K562 (cell line): ENCODE measurements around the gene KLRC3. TPM values are rescaled to one million over a fixed set of nuclear protein-coding genes. Genes with fewer than 3 reads are reported as not detected.
A peak's percentile ranks its signal among the peaks of the same experiment; 100 is the strongest.

Source experiments
- ARNT ChIP-seq, 2 experiments: fragments of 450-650 bp; IDR thresholded peaks; 2 replicates each; pipeline ENCODE4 v1.6.1; 2016; ENCODE audit warnings: mild to moderate bottlenecking in 1 of 2
- FOXA3 ChIP-seq, 2 experiments: fragments of 450-650 bp in 1 of 2; sonication (generic) in 1 of 2; formaldehyde crosslinking; IDR thresholded peaks in 1 of 2; conservative IDR thresholded peaks in 1 of 2; 2 replicates each; pipeline versions ENCODE4 v1.4.0 to v1.8.0; 2020 to 2022; ENCODE audit warnings: mild to moderate bottlenecking in 2 of 2, missing genetic modification reagents in 1 of 2
- JUNB ChIP-seq: fragments of 450-650 bp; formaldehyde crosslinking; conservative IDR thresholded peaks from 2 replicates; pipeline ENCODE4 v1.4.0; 2020; ENCODE audit warnings: mild to moderate bottlenecking
- KDM2B ChIP-seq: fragments of 250-450 bp; sonication (Bioruptor Pico); IDR thresholded peaks from 2 replicates; pipeline ENCODE4 v1.8.0; 2021; ENCODE audit warnings: mild to moderate bottlenecking, moderate library complexity
- MTF1 ChIP-seq: fragments of 250-450 bp; sonication (Bioruptor Pico); IDR thresholded peaks from 2 replicates; pipeline ENCODE4 v1.9.0; 2021; ENCODE audit warnings: moderate library complexity, mild to moderate bottlenecking, inconsistent platforms, borderline replicate concordance
- POLR2H ChIP-seq: IDR thresholded peaks from 2 replicates; pipeline ENCODE4 v1.6.1; 2016; ENCODE audit warnings: missing genetic modification characterization, low read depth, mild to moderate bottlenecking, control low read depth, missing compliant biosample characterization, moderate library complexity
- PRPF4 ChIP-seq: fragments of 200-400 bp; formaldehyde crosslinking; IDR thresholded peaks from one replicate; pipeline ENCODE4 v1.6.1; 2017; ENCODE audit warnings: low read length, low read depth, mild to moderate bottlenecking; ENCODE audit not compliant: insufficient read depth, poor library complexity, severe bottlenecking
- RHOXF2B ChIP-seq: fragments of 250-450 bp; sonication (Bioruptor Pico); conservative IDR thresholded peaks from 2 replicates; pipeline ENCODE4 v1.5.1; 2021
- SIX5 ChIP-seq, 2 experiments: IDR thresholded peaks; 2 replicates each; pipeline ENCODE4 v1.6.1; 2011; ENCODE audit warnings: low read length in 2 of 2, borderline replicate concordance in 1 of 2, low read depth in 1 of 2, mild to moderate bottlenecking in 1 of 2, moderate library complexity in 1 of 2; ENCODE audit not compliant: insufficient read depth in 1 of 2
- SMAD4 ChIP-seq: fragments of 250-450 bp; sonication (Bioruptor Pico); conservative IDR thresholded peaks from 2 replicates; pipeline ENCODE4 v1.8.0; 2021; ENCODE audit warnings: inconsistent platforms, mild to moderate bottlenecking, moderate library complexity
- SMARCA4 ChIP-seq: fragments of 450-650 bp; IDR thresholded peaks from 2 replicates; pipeline ENCODE4 v1.6.1; 2016
- SNIP1 ChIP-seq: fragments of 450-650 bp; IDR thresholded peaks from 2 replicates; pipeline ENCODE4 v1.7.1; 2017; ENCODE audit warnings: low read depth, mild to moderate bottlenecking
- SPI1 ChIP-seq: IDR thresholded peaks from 2 replicates; pipeline ENCODE4 v1.6.1; 2011; ENCODE audit warnings: low read depth, low read length, control low read depth, borderline replicate concordance
- ZNF584 ChIP-seq: fragments of 200-800 bp; sonication (Bioruptor generic); IDR thresholded peaks from 2 replicates; pipeline ENCODE4 v1.6.1; 2016; ENCODE audit warnings: low read depth, mild to moderate bottlenecking, missing genetic modification characterization, missing compliant biosample characterization
- polyA plus RNA-seq, 8 experiments: library from polyadenylated mRNA; depleted of rRNA in 4 of 8; stranded (reverse) in 5 of 8; unstranded in 3 of 8; fragments of >200 nt; fragmentation: Nextera tagmentation in 2 of 8; fragmentation: Illumina TruSeq in 1 of 8; extraction: Ambion mirVana in 2 of 8; extraction: Trizol in 1 of 8; gene quantifications; 2 replicates each; pipeline versions ENCODE4 v1.2.1 to v1.2.3, GENCODE V29; 2011 to 2014; ENCODE audit warnings: inconsistent platforms in 1 of 8, missing spikeins in 1 of 8
- total RNA-seq, 7 experiments: library from RNA; depleted of rRNA in 6 of 7; stranded (reverse); fragments of >200 nt in 6 of 7; fragmentation: Illumina TruSeq in 2 of 7; extraction: Trizol in 2 of 7; gene quantifications; 2 replicates each; pipeline versions ENCODE4 v1.2.1 to v1.2.3, GENCODE V29; 2011 to 2021; ENCODE audit warnings: low replicate concordance in 1 of 7
- TF ChIP-seq, protein P1 (sequence below), 2 experiments: fragments of 450-650 bp in 1 of 2; IDR thresholded peaks; 2 replicates each; pipeline ENCODE4 v1.6.1; 2011 to 2017; ENCODE audit warnings: low read depth in 2 of 2, antibody characterized with exemption in 1 of 2, borderline replicate concordance in 1 of 2, low read length in 1 of 2, mild to moderate bottlenecking in 1 of 2, mixed read lengths in 1 of 2; ENCODE audit not compliant: control insufficient read depth in 1 of 2
- TF ChIP-seq, protein P2 (sequence below): fragments of 450-650 bp; formaldehyde crosslinking; IDR thresholded peaks from 2 replicates; pipeline ENCODE4 v1.4.0; 2020; ENCODE audit warnings: mild to moderate bottlenecking, moderate library complexity
- TF ChIP-seq, protein P3 (sequence below): sonication (generic); formaldehyde crosslinking; IDR thresholded peaks from 2 replicates; pipeline ENCODE4 v1.8.1; 2023; ENCODE audit warnings: mild to moderate bottlenecking, missing genetic modification reagents
- TF ChIP-seq, protein P4 (sequence below): fragments of 250-450 bp; sonication (Bioruptor Pico); IDR thresholded peaks from 2 replicates; pipeline ENCODE4 v1.8.0; 2021; ENCODE audit warnings: moderate library complexity, mild to moderate bottlenecking, inconsistent platforms

KLRC3 gene
- total and polyA plus RNA-seq, 9 of the 15 experiments (the other 6 are each of a cell fraction or from before 2014, with no cell fraction given) = 0.09 to 0.32 (median 0.18) TPM; not detected in 5

DNA sequence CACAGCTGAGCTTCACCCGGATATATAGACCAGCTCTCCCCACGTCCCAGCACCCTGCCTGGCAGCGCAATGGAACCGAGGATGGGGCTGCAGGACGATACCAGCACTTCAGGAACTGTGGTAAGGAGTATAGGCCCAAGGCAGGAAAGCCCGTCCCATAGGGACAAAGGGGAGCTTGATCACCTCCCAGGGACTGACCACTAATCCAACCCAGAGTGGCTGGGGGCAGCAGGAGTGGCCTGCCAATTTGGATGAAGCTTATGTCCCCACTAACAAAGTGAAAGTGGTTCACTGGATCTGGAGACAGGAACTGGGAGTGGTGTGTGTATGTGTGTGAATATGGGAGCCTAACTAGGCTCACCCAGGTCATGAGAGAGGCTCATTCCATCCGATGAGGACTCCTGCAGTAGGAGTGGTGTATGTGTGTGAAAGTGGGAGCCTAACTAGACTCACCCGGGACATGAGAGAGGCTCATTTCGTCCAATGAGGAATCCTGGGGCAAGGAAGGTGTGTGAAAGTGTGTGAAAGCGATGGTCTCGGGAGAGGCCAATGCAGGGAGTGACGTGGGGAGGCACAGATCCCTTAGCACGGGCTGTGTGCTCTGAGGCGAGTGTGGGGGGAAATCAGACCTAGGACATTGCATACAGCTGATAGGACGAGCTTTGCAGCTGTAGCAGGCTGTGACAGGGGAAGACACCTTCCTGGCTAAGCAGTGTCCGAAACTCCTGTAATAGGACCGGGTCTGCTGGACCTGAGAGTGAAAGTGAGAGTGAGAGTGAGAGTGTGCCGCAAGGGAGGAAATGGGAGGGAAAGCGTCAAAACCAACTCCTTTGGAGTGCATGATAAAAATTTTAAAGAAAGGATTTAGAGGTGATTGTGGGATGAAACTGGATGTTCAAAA lies 56.2 kb downstream of the KLRC3 start (continued):
- TF ChIP-seq FOXA3 (CRISPR knock-in tag; conservative IDR thresholded peaks at IDR 0.05 in 1 of 2, IDR thresholded peaks at IDR 0.05 in 1 of 2) (no peak), SMARCA4 (0 out of 2 replicates have a peak, but pooled peaks have one; percentile 34), ZNF584 (CRISPR knock-in tag) (no peak), KDM2B (CRISPR knock-in tag) (no peak), PRPF4 (no peak), SIX5 (IDR thresholded peaks at IDR 0.05; ENCODE audit: borderline replicate concordance in 1 of 2, insufficient read depth in 1 of 2, low read depth in 1 of 2, low read length in 2 of 2) (no peak), SNIP1 (no peak), RHOXF2B (CRISPR knock-in tag) (no peak), SPI1 (no peak), SMAD4 (CRISPR knock-in tag) (no peak), POLR2H (tag) (no peak), ARNT (IDR thresholded peaks at IDR 0.05) (0 out of 4 replicates have a peak, but pooled peaks of 1 of the 2 experiments have one; percentile 41), JUNB (CRISPR knock-in tag) (no peak), MTF1 (CRISPR knock-in tag) (no peak)
- TF ChIP-seq, protein P1, sequence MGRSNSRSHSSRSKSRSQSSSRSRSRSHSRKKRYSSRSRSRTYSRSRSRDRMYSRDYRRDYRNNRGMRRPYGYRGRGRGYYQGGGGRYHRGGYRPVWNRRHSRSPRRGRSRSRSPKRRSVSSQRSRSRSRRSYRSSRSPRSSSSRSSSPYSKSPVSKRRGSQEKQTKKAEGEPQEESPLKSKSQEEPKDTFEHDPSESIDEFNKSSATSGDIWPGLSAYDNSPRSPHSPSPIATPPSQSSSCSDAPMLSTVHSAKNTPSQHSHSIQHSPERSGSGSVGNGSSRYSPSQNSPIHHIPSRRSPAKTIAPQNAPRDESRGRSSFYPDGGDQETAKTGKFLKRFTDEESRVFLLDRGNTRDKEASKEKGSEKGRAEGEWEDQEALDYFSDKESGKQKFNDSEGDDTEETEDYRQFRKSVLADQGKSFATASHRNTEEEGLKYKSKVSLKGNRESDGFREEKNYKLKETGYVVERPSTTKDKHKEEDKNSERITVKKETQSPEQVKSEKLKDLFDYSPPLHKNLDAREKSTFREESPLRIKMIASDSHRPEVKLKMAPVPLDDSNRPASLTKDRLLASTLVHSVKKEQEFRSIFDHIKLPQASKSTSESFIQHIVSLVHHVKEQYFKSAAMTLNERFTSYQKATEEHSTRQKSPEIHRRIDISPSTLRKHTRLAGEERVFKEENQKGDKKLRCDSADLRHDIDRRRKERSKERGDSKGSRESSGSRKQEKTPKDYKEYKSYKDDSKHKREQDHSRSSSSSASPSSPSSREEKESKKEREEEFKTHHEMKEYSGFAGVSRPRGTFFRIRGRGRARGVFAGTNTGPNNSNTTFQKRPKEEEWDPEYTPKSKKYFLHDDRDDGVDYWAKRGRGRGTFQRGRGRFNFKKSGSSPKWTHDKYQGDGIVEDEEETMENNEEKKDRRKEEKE (IDR thresholded peaks at IDR 0.05; ENCODE audit: borderline replicate concordance in 1 of 2, control insufficient read depth in 1 of 2, low read depth in 2 of 2, low read length in 1 of 2) = no peak
- TF ChIP-seq, protein P2, sequence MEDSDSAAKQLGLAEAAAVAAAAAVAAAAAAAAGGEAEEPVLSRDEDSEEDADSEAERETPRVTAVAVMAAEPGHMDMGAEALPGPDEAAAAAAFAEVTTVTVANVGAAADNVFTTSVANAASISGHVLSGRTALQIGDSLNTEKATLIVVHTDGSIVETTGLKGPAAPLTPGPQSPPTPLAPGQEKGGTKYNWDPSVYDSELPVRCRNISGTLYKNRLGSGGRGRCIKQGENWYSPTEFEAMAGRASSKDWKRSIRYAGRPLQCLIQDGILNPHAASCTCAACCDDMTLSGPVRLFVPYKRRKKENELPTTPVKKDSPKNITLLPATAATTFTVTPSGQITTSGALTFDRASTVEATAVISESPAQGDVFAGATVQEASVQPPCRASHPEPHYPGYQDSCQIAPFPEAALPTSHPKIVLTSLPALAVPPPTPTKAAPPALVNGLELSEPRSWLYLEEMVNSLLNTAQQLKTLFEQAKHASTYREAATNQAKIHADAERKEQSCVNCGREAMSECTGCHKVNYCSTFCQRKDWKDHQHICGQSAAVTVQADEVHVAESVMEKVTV (CRISPR knock-in tag) = no peak
- TF ChIP-seq, protein P3, sequence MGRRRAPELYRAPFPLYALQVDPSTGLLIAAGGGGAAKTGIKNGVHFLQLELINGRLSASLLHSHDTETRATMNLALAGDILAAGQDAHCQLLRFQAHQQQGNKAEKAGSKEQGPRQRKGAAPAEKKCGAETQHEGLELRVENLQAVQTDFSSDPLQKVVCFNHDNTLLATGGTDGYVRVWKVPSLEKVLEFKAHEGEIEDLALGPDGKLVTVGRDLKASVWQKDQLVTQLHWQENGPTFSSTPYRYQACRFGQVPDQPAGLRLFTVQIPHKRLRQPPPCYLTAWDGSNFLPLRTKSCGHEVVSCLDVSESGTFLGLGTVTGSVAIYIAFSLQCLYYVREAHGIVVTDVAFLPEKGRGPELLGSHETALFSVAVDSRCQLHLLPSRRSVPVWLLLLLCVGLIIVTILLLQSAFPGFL (CRISPR knock-in tag) = no peak
- TF ChIP-seq, protein P4, sequence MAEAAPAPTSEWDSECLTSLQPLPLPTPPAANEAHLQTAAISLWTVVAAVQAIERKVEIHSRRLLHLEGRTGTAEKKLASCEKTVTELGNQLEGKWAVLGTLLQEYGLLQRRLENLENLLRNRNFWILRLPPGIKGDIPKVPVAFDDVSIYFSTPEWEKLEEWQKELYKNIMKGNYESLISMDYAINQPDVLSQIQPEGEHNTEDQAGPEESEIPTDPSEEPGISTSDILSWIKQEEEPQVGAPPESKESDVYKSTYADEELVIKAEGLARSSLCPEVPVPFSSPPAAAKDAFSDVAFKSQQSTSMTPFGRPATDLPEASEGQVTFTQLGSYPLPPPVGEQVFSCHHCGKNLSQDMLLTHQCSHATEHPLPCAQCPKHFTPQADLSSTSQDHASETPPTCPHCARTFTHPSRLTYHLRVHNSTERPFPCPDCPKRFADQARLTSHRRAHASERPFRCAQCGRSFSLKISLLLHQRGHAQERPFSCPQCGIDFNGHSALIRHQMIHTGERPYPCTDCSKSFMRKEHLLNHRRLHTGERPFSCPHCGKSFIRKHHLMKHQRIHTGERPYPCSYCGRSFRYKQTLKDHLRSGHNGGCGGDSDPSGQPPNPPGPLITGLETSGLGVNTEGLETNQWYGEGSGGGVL (CRISPR knock-in tag) = no peak
